Ishikawa (cell line): Measurements from ENCODE around the gene FERMT3.
A peak's percentile ranks its signal among the peaks of the same experiment; 100 is the strongest.

ENCODE experiments used
- CEBPB ChIP-seq: IDR thresholded peaks from 2 replicates; pipeline ENCODE4 v1.6.1; 2012
- CREB1 ChIP-seq: IDR thresholded peaks from 2 replicates; pipeline ENCODE4 v1.6.1; 2012; ENCODE audit warnings: low read depth
- EGR1 ChIP-seq: IDR thresholded peaks from 2 replicates; pipeline ENCODE4 v1.6.1; 2012
- EP300 ChIP-seq: IDR thresholded peaks from 2 replicates; pipeline ENCODE4 v1.6.1; 2012; ENCODE audit warnings: borderline replicate concordance
- FOXM1 ChIP-seq: IDR thresholded peaks from 2 replicates; pipeline ENCODE4 v1.6.1; 2012; ENCODE audit warnings: low read depth, borderline replicate concordance
- NFIC ChIP-seq: IDR thresholded peaks from 2 replicates; pipeline ENCODE4 v1.6.1; 2012
- RAD21 ChIP-seq: IDR thresholded peaks from 2 replicates; pipeline ENCODE4 v1.6.1; 2012; ENCODE audit warnings: low read depth
- TAF1 ChIP-seq: IDR thresholded peaks from 2 replicates; pipeline ENCODE4 v1.6.1; 2012; ENCODE audit warnings: low read depth, mild to moderate bottlenecking
- TCF12 ChIP-seq: IDR thresholded peaks from 2 replicates; pipeline ENCODE4 v1.6.1; 2012; ENCODE audit warnings: low read depth
- TEAD4 ChIP-seq: IDR thresholded peaks from 2 replicates; pipeline ENCODE4 v1.6.1; 2012
- YY1 ChIP-seq: IDR thresholded peaks from 2 replicates; pipeline ENCODE4 v1.6.1; 2012; ENCODE audit warnings: low read depth
- ZBTB7A ChIP-seq: IDR thresholded peaks from 2 replicates; pipeline ENCODE4 v1.6.1; 2012; ENCODE audit warnings: low read depth
- TF ChIP-seq, protein P1 (sequence below): IDR thresholded peaks from 2 replicates; pipeline ENCODE4 v1.6.1; 2012
- TF ChIP-seq, protein P2 (sequence below): IDR thresholded peaks from 2 replicates; pipeline ENCODE4 v1.6.1; 2012; ENCODE audit warnings: low read depth, mild to moderate bottlenecking
- TF ChIP-seq, protein P3 (sequence below): IDR thresholded peaks from 2 replicates; pipeline ENCODE4 v1.6.1; 2012

FERMT3 gene

DNA sequence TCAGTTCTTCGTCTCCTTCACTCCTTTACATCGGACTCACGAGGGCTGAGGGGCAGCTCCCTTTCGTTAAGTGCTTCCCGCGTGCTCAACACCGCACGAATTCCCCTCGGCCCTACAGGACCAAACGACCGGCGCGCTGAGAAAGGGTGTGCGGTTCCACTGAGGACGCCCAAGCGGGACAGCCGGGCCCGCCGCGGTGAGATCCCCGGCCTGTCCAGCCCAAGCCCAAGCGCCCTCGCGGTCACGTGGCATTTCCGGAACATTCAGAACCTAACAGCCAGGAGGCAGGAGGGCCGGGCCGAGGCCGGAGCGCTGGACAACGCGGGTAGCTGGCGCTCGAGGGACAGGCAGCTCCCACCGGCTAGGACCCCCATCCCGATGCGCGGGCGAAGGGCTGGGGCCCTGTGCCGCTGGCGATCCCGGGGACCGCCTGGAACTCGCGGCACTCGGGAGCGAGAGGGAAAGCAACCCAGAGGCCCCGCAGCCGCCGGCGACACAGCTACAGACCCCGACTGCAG lies 21.3 kb upstream of the FERMT3 start:
- no peak for TF ChIP-seq EP300
- peak; percentile 54; the same call in 1 of the 2 replicates for TF ChIP-seq YY1
- TF ChIP-seq CREB1 = no peak
- peak; percentile 6; the same call in 1 of the 2 replicates for TF ChIP-seq RAD21
- TF ChIP-seq FOXM1 = no peak
- no peak for TF ChIP-seq NFIC
- TF ChIP-seq CEBPB = no peak
- TF ChIP-seq TEAD4 = no peak
- TF ChIP-seq TCF12 = peak; percentile 71
- no peak for TF ChIP-seq ZBTB7A
- peak; percentile 93 for TF ChIP-seq TAF1
- TF ChIP-seq, protein P1, sequence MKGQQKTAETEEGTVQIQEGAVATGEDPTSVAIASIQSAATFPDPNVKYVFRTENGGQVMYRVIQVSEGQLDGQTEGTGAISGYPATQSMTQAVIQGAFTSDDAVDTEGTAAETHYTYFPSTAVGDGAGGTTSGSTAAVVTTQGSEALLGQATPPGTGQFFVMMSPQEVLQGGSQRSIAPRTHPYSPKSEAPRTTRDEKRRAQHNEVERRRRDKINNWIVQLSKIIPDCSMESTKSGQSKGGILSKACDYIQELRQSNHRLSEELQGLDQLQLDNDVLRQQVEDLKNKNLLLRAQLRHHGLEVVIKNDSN = peak; percentile 94
- TF ChIP-seq, protein P2, sequence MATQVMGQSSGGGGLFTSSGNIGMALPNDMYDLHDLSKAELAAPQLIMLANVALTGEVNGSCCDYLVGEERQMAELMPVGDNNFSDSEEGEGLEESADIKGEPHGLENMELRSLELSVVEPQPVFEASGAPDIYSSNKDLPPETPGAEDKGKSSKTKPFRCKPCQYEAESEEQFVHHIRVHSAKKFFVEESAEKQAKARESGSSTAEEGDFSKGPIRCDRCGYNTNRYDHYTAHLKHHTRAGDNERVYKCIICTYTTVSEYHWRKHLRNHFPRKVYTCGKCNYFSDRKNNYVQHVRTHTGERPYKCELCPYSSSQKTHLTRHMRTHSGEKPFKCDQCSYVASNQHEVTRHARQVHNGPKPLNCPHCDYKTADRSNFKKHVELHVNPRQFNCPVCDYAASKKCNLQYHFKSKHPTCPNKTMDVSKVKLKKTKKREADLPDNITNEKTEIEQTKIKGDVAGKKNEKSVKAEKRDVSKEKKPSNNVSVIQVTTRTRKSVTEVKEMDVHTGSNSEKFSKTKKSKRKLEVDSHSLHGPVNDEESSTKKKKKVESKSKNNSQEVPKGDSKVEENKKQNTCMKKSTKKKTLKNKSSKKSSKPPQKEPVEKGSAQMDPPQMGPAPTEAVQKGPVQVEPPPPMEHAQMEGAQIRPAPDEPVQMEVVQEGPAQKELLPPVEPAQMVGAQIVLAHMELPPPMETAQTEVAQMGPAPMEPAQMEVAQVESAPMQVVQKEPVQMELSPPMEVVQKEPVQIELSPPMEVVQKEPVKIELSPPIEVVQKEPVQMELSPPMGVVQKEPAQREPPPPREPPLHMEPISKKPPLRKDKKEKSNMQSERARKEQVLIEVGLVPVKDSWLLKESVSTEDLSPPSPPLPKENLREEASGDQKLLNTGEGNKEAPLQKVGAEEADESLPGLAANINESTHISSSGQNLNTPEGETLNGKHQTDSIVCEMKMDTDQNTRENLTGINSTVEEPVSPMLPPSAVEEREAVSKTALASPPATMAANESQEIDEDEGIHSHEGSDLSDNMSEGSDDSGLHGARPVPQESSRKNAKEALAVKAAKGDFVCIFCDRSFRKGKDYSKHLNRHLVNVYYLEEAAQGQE = no peak
- TF ChIP-seq, protein P3, sequence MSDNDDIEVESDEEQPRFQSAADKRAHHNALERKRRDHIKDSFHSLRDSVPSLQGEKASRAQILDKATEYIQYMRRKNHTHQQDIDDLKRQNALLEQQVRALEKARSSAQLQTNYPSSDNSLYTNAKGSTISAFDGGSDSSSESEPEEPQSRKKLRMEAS = peak; percentile 98
- no peak for TF ChIP-seq EGR1

DNA sequence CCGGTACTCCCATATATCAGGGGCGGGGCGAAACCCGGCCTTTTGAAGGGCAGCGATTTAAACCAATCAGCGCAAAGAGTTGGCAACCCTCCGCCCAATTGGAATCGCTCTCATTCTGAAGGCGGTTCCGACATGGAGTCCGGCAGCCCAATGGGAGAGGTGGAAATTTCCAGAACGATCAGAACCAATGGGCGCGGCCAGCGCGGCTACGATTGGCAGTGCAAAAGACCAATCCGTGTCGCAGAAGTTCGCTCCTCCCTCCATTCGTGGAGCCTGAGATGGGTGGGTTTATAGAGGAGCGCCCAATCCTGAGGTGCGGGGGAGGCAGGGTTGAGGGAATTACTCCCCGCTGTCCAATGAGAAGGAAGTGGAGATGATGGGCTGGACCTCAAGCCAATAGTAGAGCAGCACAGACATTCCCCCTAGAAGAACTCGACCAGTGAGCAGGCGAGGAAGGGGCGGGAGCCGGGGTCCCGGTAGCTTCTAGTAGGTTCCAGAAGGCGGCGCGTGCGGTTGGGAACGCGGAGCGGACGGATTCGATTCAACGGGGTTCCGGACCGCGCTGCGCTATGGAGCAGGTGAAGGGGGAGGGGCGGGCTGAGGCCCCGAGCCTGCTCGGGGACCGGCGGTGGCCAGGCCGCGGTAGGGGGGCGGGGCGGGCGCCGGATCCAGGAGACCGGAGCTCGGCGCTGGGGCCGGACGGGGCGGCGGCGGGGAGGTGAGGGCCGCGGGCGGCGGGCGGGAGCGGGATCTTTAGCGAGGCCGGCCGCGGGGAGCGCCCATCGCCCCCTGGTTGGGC lies 20.6 kb upstream of the FERMT3 start, which contains the start of gene STIP1:
STIP1 (plus strand) TSS at position 479 of the 799 bp plus-strand sequence; CDS start at position 570, 91 bp downstream.
- TF ChIP-seq ZBTB7A (no peak), EP300 (peak; percentile 21; the same call in 1 of the 2 replicates), TCF12 (peak; percentile 48; the same call in 1 of the 2 replicates), RAD21 (no peak), TAF1 (peak; percentile 53; the same call in 1 of the 2 replicates), TEAD4 (0 out of 2 replicates have a peak, but pooled peaks have one; percentile 68), EGR1 (peak; percentile 83), CREB1 (peak; percentile 58; the same call in 1 of the 2 replicates)
- TF ChIP-seq, protein P3 = peak; percentile 90

DNA sequence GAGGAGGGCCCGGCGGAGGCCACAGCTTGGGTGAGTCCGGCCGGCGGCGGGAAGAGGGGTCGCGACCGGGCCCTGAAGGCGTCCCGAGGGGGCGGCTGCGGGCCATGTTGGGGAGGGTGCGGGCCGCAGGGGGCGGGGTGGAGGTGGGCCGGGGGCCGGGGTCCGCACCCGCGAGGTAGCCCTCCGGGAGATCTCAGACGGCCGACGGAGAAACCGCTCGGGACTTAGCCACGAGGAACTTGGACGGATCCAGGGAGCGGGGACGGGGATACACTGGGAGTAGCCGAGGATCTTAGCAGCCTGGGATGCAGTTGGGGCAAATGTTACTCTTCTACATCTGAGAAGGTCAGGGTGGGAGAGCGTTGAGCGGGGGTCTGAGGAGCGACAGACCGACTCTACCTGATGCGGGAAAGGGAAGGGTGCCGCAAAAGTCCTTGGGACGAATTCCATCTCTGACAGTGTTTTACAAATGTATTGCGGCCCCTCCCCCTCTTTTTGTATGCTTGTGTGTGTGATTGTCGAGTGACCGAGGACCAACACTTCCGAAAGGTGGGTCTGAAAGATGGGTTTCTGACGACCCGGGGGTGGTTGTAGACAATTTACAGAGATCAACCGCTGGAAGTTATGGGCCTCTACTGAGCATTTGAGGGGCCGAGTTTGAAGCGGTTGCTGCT lies 19.9 kb upstream of the FERMT3 start:
- peak; percentile 33; the same call in 1 of the 2 replicates for TF ChIP-seq ZBTB7A
- TF ChIP-seq, protein P3 = no peak

DNA sequence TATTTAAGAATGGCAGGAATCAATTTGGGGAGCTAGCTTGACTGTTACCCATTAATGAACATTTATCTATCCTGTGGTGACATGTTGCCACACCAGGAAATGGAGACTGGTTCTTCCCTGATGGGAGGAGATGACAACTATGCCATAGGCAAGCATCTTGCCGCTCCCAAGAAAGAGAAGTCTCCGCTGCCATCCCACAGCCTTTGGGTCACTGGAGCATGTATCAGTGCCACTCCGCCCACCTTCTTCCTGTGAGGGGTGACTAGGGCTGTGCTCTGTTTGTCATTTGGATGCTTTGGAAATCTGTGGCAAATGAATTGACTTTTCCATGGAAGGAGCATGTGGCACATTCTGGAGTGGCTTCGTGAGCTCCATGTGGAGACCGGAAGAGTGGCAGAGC lies 14.1 kb upstream of the FERMT3 start:
- no peak for TF ChIP-seq YY1
- no peak for TF ChIP-seq EP300
- TF ChIP-seq RAD21 = no peak
- no peak for TF ChIP-seq FOXM1
- TF ChIP-seq CREB1 = no peak
- no peak for TF ChIP-seq TEAD4
- TF ChIP-seq, protein P2 = no peak
- TF ChIP-seq NFIC = no peak
- no peak for TF ChIP-seq CEBPB
- TF ChIP-seq EGR1 = no peak
- no peak for TF ChIP-seq TCF12

DNA sequence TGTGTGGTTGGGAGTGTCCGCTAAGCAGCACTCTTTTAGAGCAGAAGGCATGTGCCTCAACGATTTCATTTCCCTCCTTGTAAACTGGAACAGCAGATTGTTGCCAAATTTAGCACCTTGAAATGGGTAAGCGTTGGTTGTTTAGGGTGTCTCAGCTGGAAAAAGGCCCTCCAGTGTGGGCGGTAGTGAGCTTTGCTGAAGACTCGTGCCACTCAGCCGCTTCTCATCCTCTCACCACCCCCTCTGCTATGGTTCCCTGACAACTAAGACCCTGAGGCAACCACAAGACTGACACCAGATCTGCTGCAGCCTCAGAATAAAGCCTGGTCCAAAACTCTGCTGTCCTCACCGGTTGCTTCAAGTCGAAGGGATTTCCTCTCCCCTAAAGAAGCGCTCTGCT lies 9.9 kb upstream of the FERMT3 start:
- no peak for TF ChIP-seq EGR1
- TF ChIP-seq RAD21 = no peak
- TF ChIP-seq, protein P2 = no peak
- no peak for TF ChIP-seq FOXM1
- TF ChIP-seq NFIC = no peak
- TF ChIP-seq CEBPB = no peak
- TF ChIP-seq TAF1 = no peak
- no peak for TF ChIP-seq EP300
- TF ChIP-seq ZBTB7A = no peak
- TF ChIP-seq, protein P1 = no peak
